ENCODE measurements around the gene ASAP2.

GRCh38 chr2:9204939-9205338 is 1.7 kb upstream of the ASAP2 start:
- no peak for TF ChIP-seq CTCF (conservative IDR thresholded peaks at IDR 0.05)
- no peak for TF ChIP-seq EZH2 (IDR thresholded peaks at IDR 0.05; ENCODE audit: low read depth)

Data from PC-9 (cell line).